ENCODE data around the gene TRIM15.

GRCh38 chr6:30204116-30204515 is 40.8 kb downstream of the TRIM15 start:
- no peak for TF ChIP-seq CTCF (IDR thresholded peaks at IDR 0.05)
- TF ChIP-seq POLR2A (IDR thresholded peaks at IDR 0.05) = no peak
- no peak for TF ChIP-seq EP300 (IDR thresholded peaks at IDR 0.05)

Data from tibial nerve (tissue), 4 donors.